Activated CD4-positive, alpha-beta memory T cell treated with anti-CD3 and anti-CD28 coated beads for 36 hours (primary cell): ENCODE data around the gene IRX3. TPM values are rescaled to one million over a fixed set of nuclear protein-coding genes. Genes with fewer than 3 reads are reported as not detected.

ENCODE experiments used
- CTCF ChIA-PET: fragments of 350-600 bp; sonication (Branson Sonifier 250); formaldehyde crosslinking; loops from one replicate; lab custom pipeline; 2021; ENCODE audit warnings: antibody characterized with exemption, inconsistent platforms; lab: Charles Lee
- POLR2A ChIA-PET: fragments of 350-600 bp; sonication (Branson Sonifier 250); formaldehyde crosslinking; loops from one replicate; lab custom pipeline; 2021; ENCODE audit warnings: antibody characterized with exemption; lab: Charles Lee
- DNase-seq: peaks from one replicate; pipeline ENCODE4 v3.0.0-alpha.2; 2020
- H3K27ac Mint-ChIP-seq: one replicate; pipeline ENCODE4 v1.8.0; 2021; ENCODE audit warnings: mixed read lengths
- H3K27me3 Mint-ChIP-seq: one replicate; pipeline ENCODE4 v1.8.0; 2021; ENCODE audit warnings: mixed read lengths
- H3K36me3 Mint-ChIP-seq: one replicate; pipeline ENCODE4 v1.8.0; 2021; ENCODE audit warnings: mixed read lengths
- H3K4me1 Mint-ChIP-seq: one replicate; pipeline ENCODE4 v1.8.0; 2021; ENCODE audit warnings: low read depth, mixed read lengths
- H3K4me3 Mint-ChIP-seq: one replicate; pipeline ENCODE4 v1.8.0; 2021; ENCODE audit warnings: mild to moderate bottlenecking, mixed read lengths
- H3K9me3 Mint-ChIP-seq: one replicate; pipeline ENCODE4 v1.8.0; 2021; ENCODE audit warnings: mixed read lengths
- intact Hi-C: fragments of 100-400 bp; cut with micrococcal nuclease; formaldehyde crosslinking; loops from one replicate; pipeline ENCODE4 v1.15.1; 2023
- total RNA-seq, 2 experiments: library from RNA; stranded (reverse); gene quantifications; one replicate each; pipeline ENCODE4 v1.2.3, GENCODE V29; 2021

Gene IRX3
- total RNA-seq, 2 experiments from 2014 or later: 0.27 TPM; not detected in 1

DNA sequence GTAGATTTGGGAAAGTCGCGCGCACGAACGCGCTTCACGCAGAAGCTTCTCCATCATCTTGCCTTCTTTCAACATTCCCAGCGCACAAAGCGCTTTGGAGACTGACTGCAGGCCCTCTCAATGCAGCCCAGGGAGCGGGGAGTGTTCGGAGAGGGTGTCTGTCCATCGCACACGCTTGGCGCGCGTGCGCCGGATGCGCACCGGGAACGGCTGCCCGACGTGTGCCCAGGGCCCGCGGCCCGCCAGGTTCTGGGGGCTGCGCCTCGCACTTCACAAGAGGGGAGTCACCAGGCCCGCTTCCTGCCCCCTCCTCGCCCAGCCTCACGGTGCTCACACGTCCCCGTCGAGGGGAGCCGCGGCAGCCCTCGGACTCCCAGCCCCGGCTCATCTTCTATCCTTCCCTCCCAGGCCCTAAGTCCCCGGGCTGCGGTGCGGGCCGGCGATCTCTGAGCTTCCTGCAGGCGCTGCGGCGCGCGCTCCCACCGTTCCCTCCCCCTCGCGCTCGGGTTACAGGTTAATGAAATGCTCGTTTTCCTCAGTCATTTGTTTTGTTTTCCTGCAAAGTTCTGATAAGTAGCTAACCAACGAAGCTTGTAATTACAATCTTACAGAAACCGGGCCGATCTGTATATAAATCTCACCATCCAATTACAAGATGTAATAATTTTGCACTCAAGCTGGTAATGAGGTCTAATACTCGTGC, 2.8 kb upstream of the IRX3 start:
- H3K36me3 Mint-ChIP-seq: no peaks in the 10 kb centered on the region
- no peak for DNase-seq
- ChIA-PET CTCF (no interaction called here), POLR2A (no interaction called here)
- intact Hi-C loops: loop anchor here (10.0 kb wide), 2 partner anchors 345 to 735 kb away; no protein-coding TSS in a partner anchor
- H3K9me3 Mint-ChIP-seq: no peaks in the 10 kb centered on the region
- H3K4me3 Mint-ChIP-seq: no peak overlapping the region
- H3K27ac Mint-ChIP-seq: no peak overlapping the region
- peaks cover 20% of the 10 kb centered on the region for H3K4me1 Mint-ChIP-seq
- peaks cover 61% of the 10 kb centered on the region for H3K27me3 Mint-ChIP-seq

DNA sequence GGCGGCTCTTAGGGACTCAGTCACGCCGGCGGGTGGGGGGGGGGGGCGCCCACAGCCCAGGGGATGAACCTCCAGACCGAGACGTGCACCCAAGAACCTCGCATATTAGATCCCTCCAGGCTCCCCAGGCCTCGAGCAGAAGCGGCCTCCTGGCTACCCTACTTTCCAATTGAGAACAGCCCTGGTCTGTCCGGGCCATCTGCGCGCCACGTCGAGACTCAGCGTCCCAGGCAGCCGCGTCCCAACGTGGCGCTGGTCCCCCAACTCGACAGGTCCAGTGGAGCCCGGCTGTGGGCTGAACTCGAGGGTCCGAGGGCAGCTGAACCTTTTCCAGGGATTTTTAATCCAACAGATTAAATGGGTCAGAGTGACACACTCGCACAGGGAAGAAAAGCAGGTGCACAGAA, 2.3 kb upstream of the IRX3 start:
- Mint-ChIP-seq H3K27me3 (peaks cover 62% of the 10 kb centered on the region), H3K9me3 (no peaks in the 10 kb centered on the region), H3K27ac (no peak overlapping the region), H3K4me1 (peaks cover 20% of the 10 kb centered on the region), H3K4me3 (no peak overlapping the region), H3K36me3 (no peaks in the 10 kb centered on the region)
- no peak for DNase-seq
- ChIA-PET CTCF (no interaction called here), POLR2A (no interaction called here)
- intact Hi-C loops: loop anchor here (10.0 kb wide), 2 partner anchors 344 to 734 kb away; no protein-coding TSS in a partner anchor

DNA sequence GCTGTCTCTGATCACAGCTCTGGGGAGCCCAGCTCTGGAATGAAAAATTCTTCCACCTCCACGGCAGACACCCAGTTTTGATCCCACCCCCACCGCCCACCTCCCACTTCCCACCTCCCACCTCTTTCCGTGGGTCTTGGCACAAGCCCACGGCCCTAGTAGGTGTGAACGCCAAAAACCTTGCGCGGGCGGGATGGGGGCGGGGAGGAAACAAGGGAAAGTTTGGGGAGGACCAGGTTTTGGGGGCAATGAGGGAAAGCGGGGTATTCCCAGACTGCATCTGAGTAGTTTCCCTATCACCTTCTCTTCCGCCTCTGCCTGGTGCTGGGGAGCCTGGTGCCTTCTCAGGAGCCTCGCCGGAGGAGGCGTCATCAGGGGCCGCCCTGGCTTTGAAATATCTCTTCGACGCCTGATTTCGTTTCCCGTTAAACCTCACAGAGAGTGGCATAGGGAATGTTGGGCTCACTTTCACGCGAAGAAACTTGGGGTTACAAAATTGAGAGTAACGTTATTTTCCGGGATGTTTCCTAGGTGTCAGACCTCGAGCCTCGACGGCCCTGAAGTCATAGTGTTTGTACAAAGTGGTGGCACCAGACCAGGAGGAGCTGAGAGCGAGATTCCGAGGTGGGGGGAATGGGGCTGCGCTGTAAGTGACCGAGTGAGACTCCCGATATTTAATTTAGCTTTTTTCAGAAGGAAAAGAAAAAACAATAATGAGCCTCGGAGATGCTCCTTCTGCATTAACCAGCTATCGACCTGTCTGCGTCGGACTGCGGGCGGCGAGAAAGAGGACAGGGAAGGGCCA, 1.6 kb upstream of the IRX3 start:
- Mint-ChIP-seq H3K27me3 (peaks cover 63% of the 10 kb centered on the region), H3K27ac (no peak overlapping the region), H3K36me3 (no peaks in the 10 kb centered on the region), H3K4me3 (no peak overlapping the region), H3K9me3 (no peaks in the 10 kb centered on the region), H3K4me1 (peaks cover 24% of the 10 kb centered on the region)
- ChIA-PET CTCF (no interaction called here), POLR2A (no interaction called here)
- no peak for DNase-seq
- intact Hi-C loops: loop anchor here (10.0 kb wide), 2 partner anchors 343 to 733 kb away; no protein-coding TSS in a partner anchor

DNA sequence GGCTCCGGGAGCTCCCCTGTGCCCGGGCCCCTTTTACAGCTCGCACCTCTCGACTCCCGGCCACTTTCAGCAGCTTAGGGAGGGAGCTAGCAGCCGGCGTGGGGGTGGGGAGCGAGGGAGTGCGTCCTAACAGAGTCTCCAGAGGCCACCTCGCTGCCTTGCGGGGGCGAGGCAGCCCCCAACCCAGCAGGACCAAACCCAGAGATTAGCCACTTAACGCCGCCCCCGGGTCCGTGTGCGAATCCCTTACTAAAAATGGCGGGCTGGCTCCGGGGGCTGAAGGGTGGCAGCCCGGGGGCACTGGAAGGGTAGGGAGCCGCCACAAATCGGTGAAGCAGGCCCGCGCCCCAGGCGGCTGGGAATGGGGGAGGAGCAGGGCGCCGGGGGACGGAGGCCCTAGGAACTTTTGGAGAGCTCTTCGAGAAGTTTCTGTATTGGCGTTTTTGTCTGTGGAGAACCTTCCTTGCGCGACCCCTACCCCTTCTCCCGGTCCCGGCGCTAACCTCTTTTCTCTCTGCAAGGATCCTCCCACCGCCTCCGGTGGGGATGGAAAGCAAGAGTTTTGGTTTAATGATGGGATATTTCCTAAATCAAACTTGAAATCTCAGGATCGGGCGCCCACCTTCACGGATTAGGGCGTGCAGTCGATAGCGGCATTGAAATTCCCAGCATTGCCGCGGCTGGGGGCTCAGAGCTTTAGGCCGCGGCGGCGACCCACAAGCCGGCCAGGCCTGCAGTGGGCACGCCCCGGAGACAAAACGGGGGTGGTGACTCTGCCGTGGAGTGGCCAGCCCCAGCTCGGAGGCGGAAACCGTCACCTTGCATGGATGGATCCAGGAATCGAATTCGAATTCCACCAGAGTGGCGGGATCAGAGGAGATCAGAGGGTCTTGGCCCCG, 793 bp upstream of the IRX3 start:
- peaks cover 65% of the 10 kb centered on the region for H3K27me3 Mint-ChIP-seq
- no peaks in the 10 kb centered on the region for H3K36me3 Mint-ChIP-seq
- no peaks in the 10 kb centered on the region for H3K9me3 Mint-ChIP-seq
- no peak for DNase-seq
- intact Hi-C loops: loop anchor here (2.0 to 10.0 kb wide), 3 partner anchors 343 to 733 kb away; no protein-coding TSS in a partner anchor
- no peak overlapping the region for H3K4me3 Mint-ChIP-seq
- POLR2A ChIA-PET: no interaction called here
- CTCF ChIA-PET: no interaction called here
- H3K4me1 Mint-ChIP-seq: peaks cover 27% of the 10 kb centered on the region
- no peak overlapping the region for H3K27ac Mint-ChIP-seq

DNA sequence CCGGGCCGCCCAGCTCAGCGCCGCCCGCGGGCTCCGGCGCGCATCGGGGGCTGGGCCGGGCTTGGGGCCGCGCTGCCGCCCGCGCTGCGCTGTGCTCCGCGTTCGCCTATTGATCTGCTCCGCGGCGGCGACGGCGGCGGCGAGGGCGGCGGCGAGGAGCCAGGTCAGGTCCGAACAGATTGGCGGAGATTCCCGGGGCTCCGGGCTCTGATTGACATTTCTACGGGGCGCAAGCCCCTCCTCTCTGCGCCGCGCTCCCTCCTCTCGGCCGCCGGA, 559 bp downstream of the IRX3 start:
- ChIA-PET POLR2A (no interaction called here), CTCF (interaction anchor here (1.1 kb wide), 1 partner anchor 645 kb away, joined by 3 read pairs; the partner anchor contains the start of gene IRX5)
- Mint-ChIP-seq H3K36me3 (no peaks in the 10 kb centered on the region), H3K4me3 (peak overlapping the region; percentile 59), H3K27ac (no peak overlapping the region), H3K9me3 (no peaks in the 10 kb centered on the region), H3K27me3 (peaks cover 66% of the 10 kb centered on the region), H3K4me1 (peaks cover 31% of the 10 kb centered on the region)
- intact Hi-C loops: loop anchor here (2.0 to 10.0 kb wide), 3 partner anchors 341 to 731 kb away; no protein-coding TSS in a partner anchor
- DNase-seq: no peak

DNA sequence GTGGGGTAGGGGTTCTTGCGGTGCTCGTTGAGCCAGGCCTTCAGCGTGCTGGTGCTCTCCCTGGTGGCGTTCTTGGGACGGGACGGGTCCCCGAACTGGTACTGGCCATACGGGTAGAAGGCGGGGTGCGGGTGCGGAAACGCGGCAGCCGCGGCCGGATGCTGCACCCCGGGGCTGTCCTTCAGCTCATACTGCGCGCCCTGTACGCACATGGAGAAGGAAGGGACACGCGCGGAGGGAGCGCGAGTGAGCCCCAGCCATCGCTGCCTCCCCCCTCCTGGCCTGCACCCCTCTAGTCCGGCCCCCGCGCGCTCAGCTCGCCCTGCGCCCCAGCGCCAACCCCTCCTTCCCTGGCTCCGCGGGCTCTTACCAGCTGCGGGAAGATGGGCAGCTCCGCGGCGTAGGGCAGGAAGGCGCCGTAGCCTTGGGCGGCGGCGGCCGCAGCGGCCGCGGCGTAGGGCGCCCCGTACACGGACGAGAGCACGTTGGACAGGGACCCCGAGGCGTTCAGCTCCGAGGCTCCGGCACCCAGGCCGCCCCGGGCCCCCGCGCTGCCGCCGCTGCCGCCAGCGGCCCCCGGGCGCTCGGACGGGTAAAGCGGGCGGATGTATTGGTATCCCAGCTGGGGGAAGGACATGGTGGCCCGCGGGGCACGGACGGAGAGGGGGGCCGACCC, 1.0 kb downstream of the IRX3 start:
- Mint-ChIP-seq H3K9me3 (no peaks in the 10 kb centered on the region), H3K4me3 (peak overlapping the region; percentile 49), H3K36me3 (no peaks in the 10 kb centered on the region), H3K27me3 (peaks cover 66% of the 10 kb centered on the region), H3K27ac (no peak overlapping the region), H3K4me1 (peaks cover 28% of the 10 kb centered on the region)
- intact Hi-C loops: loop anchor here (2.0 to 10.0 kb wide), 4 partner anchors 341 to 731 kb away; no protein-coding TSS in a partner anchor
- ChIA-PET CTCF (interaction anchor here (1.1 kb wide), 1 partner anchor 645 kb away, joined by 3 read pairs; the partner anchor contains the start of gene IRX5), POLR2A (no interaction called here)
- no peak for DNase-seq

DNA sequence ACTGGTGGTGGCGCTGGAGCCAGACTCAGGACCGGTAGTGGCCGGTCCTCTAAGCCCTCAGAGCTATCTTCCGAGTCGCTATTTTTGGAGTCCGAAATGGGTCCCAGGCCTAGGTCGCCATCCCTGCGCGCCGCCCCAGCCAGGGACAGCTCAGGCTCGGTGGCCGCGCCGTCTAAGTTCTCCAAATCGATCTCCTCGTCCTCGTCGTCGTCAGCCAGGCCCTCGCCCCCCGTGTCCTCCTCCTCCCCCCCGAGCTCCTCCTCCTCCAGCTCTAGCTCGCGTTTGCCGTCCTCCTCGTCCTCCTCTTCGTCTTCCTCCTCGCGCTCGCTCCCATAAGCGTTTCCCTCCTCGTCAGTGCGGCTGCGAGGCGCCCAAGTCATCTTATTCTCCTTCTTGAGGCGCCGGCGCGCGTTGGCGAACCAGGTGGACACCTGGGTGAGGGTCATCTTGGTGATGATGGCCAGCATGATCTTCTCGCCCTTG, 1.6 kb downstream of the IRX3 start:
- Mint-ChIP-seq H3K27me3 (peaks cover 68% of the 10 kb centered on the region), H3K4me1 (peaks cover 28% of the 10 kb centered on the region), H3K4me3 (peak overlapping the region; percentile 49), H3K36me3 (no peaks in the 10 kb centered on the region), H3K27ac (no peak overlapping the region), H3K9me3 (no peaks in the 10 kb centered on the region)
- ChIA-PET POLR2A (no interaction called here), CTCF (interaction anchor here (1.1 kb wide), 1 partner anchor 646 kb away, joined by 3 read pairs; the partner anchor contains the start of gene IRX5)
- intact Hi-C loops: loop anchor here (2.0 to 10.0 kb wide), 3 partner anchors 340 to 730 kb away; no protein-coding TSS in a partner anchor
- DNase-seq: no peak

DNA sequence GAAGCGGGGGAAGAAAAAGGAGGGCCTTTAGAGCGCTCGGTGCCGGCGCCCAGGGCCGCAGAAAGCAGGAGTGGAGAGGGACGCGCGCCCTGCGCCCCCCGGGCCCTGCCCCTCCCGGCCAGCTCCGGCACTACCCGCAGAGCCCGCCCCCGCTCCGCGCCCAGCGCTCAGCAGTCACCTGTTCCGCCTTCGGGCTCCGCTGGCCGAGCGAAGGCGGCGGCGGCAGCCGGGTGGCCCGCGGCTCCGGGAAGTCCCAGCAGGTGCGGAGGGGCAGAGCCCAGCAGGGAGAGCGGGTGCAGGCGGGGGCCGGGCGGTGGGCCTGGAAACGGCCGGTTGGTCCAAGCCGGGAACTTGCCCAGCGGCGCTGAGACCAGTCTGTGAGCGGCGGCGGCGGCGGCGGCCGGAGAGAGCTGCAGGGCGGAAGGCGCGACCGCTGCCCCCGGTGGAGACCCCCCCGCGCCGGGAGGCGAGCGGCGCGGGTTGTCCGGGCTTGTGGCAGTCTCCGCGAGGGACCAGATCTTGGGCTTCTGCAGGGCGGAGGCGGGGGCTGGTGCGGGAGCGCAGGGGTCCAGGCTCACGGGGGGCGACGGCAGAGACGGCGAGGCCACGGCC, 2.2 kb downstream of the IRX3 start:
- H3K4me3 Mint-ChIP-seq: no peak overlapping the region
- no peak for DNase-seq
- H3K9me3 Mint-ChIP-seq: no peaks in the 10 kb centered on the region
- no peaks in the 10 kb centered on the region for H3K36me3 Mint-ChIP-seq
- peaks cover 28% of the 10 kb centered on the region for H3K4me1 Mint-ChIP-seq
- intact Hi-C loops: loop anchor here (2.0 to 10.0 kb wide), 3 partner anchors 340 to 730 kb away; no protein-coding TSS in a partner anchor
- ChIA-PET POLR2A (no interaction called here), CTCF (no interaction called here)
- no peak overlapping the region for H3K27ac Mint-ChIP-seq
- peaks cover 69% of the 10 kb centered on the region for H3K27me3 Mint-ChIP-seq

DNA sequence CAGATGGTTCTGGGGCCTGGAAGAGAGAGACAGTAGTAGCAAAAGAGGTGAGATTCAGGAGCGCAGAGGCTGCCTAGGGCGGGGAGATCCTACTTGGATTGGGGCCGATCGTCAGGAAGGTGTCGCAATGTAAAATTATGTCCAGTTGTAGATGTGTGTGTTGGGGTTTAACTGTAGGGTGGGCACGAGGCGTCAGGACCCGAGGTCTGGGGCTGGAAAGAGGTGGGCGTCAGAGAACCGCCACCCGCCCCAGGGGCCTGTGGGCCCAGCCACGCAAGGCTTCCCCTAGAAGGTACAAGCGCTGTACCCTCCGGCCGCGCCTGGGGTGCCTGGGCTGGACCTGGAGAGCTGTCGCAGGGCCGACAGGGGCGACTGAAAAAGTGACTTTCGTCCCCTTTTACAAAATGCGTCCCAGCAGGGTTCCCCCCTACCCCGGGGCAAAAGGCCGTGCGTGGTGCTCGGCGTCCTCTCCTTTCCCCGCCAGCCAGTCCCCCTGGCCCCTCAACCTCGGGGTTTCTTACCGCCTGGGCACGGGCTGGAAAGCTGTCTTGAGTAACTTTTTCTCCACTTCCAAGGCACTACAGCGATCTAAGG, 2.8 kb downstream of the IRX3 start:
- H3K27ac Mint-ChIP-seq: no peak overlapping the region
- H3K4me3 Mint-ChIP-seq: no peak overlapping the region
- H3K9me3 Mint-ChIP-seq: no peaks in the 10 kb centered on the region
- CTCF ChIA-PET: no interaction called here
- no peak for DNase-seq
- H3K27me3 Mint-ChIP-seq: peaks cover 66% of the 10 kb centered on the region
- intact Hi-C loops: loop anchor here (2.0 to 10.0 kb wide), 3 partner anchors 339 to 729 kb away; no protein-coding TSS in a partner anchor
- no peaks in the 10 kb centered on the region for H3K36me3 Mint-ChIP-seq
- H3K4me1 Mint-ChIP-seq: peaks cover 28% of the 10 kb centered on the region
- POLR2A ChIA-PET: no interaction called here

DNA sequence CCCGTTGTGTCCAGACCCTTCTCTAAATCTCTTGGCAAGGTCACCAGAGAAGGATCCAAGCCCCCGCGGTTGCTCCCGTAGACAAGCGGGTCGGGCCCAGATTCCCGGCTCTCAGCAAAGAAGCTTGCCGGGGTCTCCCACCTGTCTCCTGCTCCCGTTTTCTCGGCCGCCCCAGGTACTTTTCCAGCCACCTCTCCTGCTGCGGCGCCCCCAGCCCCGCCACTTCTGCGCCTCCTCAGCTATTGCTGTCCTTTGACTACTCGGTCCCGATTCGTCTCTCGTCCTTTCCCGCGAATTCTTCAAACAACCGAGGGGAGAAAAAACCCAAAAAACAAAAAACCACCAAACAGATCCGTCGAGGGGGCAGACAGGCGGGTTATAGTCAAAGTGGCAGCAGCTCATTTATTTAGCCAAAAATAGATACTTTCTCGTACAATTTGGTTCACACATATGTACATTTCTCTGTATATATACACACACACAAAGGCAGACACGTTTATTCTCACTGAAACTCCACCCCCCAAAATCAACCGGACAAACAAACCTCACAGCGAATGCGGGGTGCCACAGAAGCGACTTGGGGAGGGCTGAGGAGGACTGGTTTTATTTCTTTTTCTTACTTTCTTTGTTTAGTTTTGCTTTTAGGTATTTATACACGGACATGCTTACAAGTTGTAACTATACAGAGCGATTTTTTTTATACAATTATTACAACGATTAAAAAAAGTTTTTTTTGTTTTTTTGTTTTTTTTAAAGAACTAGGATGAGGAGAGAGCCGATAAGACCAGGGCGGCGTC, 3.5 kb downstream of the IRX3 start:
- intact Hi-C loops: loop anchor here (10.0 kb wide), 2 partner anchors 338 to 728 kb away; no protein-coding TSS in a partner anchor
- ChIA-PET POLR2A (no interaction called here), CTCF (interaction anchor here (0.6 to 1.1 kb wide), 2 partner anchors 173 to 387 kb away, joined by 3 to 4 read pairs; no protein-coding TSS in a partner anchor)
- Mint-ChIP-seq H3K27me3 (peaks cover 61% of the 10 kb centered on the region), H3K9me3 (no peaks in the 10 kb centered on the region), H3K36me3 (no peaks in the 10 kb centered on the region), H3K27ac (no peak overlapping the region), H3K4me1 (peaks cover 23% of the 10 kb centered on the region), H3K4me3 (no peak overlapping the region)
- no peak for DNase-seq
